DMS 273 (cell line): ENCODE measurements around the gene TDRD15.
"Not testable (repeated sequence)": the region's sequence is repeated elsewhere in the genome, so short reads cannot be mapped to it uniquely, and the experiment has no call there.

Experiments used
- DNase-seq: peaks from one replicate; lab custom pipeline; 2025; ENCODE audit not compliant: unreplicated experiment; lab: John Stamatoyannopoulos, UW

The TDRD15 gene

GRCh38 chr2:21123473-21124393 lies at the start of gene TDRD15:
TDRD15 (plus strand) TSS chr2:21123968; CDS start chr2:21137468, 13,500 bp downstream.
- no peak for DNase-seq

DNA sequence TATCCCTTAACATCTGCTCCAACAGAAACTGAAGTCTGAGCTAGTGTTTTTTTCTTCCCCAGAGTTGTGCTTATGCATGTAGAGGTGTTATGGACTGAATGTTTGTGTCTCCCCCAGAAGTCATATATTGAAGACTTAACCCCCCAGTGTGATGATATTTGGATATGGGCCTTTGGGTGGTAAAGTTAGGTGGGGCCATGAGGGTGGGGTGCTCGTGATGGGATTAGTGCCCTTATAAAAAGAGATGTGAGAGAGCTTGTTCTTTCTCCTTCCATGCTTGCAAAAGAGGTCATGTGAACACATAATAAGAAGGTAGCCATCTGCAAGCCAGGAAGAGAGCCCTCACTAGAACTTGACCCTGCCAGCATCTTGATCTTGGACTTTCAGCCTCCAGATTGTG lies 45.5 kb upstream of the TDRD15 start:
- no peak for DNase-seq

- DNase-seq, result no peak
Observed at GRCh38 chr2:21083482-21083881, 40.3 kb upstream of the TDRD15 start.

- no peak for DNase-seq
Observed at GRCh38 chr2:21084401-21084800, 39.4 kb upstream of the TDRD15 start.

DNA sequence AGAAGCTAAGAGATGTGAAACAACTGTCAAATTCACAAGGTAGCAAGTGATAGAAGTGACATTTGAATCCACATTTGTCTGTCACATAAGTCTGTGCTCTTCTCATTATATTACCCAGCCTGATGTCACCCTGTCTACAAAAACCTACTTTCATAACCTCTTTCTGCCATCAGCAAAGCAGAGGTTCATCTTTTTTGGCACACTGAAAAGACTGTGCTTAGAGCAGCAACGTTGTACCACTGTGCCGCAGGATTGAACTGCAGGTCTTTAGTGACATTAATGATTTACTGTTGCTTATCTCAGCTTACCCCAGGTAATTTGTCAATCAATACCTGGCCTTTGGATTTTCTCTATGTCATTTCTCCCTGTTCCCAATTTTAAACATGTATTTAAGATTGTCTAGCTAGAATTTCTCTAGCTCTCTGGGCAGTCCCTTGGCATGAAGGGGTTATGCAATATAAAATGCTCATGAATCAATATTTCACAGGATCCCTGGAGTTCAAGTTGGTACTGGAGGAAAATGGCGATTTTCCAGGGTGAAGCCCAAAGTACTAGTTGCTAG lies 31.4 kb upstream of the TDRD15 start:
- DNase-seq, result no peak

DNA sequence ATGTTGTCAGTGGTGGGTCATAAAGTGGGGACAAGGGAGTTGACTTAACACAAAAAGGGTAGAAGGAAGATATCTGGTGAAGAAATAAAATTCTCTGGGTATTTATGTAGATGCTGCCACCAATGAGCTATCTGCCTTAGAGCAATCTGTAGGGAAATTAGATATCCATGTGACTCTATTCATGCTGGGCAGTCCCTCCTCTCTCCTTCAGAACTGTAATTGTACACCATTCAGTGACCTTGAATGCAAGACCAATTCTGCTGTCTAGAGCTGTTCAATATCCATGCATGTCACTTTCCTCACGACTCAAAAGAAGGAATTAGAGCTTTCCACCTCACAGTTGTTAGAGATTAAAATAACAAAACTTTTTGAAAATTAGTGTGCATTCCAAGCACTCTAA lies 28.6 kb upstream of the TDRD15 start:
- no peak for DNase-seq

- no peak for DNase-seq
Observed at GRCh38 chr2:21095714-21096113, 28.1 kb upstream of the TDRD15 start.

- DNase-seq, result no peak
Observed at GRCh38 chr2:21096458-21096857, 27.3 kb upstream of the TDRD15 start.

DNA sequence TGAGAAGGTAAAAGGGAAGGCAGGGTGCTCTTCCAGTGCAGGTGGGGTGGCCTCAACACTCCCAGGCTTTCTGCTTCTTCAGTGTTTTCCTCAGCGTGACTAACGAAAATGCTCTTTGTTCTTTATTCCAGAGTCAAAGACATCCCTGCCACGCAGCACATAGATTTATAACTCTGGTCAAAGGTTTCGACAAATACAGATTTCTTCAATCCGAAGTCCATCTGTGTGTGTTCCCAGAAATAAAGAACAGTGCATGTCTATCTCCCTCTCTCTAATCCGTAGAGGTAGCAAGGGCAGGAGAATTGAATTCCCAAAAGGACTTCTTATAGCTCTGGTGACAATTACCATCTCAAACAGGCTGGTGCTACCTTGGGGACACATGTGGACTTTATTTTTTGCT lies 26.4 kb upstream of the TDRD15 start:
- DNase-seq, result no peak

DNA sequence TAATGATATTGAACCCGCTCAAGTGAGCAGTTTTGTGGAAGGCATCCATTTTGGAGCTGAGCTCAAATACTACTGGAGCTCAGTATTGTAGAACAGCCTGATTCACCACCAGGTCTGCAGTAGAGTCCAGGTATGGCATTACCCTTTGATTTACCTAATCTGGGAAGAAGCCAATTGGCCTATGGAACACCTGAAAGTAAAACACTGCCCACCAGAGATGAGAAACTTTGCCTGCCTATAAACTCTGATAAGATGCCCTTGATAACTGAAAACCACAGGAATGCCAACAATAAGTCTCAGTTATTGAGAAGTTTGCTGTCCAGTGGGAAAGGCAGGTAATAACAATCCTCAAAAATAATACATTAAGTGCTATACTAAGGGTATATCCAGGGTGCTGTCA lies 25.5 kb upstream of the TDRD15 start:
- no peak for DNase-seq

DNA sequence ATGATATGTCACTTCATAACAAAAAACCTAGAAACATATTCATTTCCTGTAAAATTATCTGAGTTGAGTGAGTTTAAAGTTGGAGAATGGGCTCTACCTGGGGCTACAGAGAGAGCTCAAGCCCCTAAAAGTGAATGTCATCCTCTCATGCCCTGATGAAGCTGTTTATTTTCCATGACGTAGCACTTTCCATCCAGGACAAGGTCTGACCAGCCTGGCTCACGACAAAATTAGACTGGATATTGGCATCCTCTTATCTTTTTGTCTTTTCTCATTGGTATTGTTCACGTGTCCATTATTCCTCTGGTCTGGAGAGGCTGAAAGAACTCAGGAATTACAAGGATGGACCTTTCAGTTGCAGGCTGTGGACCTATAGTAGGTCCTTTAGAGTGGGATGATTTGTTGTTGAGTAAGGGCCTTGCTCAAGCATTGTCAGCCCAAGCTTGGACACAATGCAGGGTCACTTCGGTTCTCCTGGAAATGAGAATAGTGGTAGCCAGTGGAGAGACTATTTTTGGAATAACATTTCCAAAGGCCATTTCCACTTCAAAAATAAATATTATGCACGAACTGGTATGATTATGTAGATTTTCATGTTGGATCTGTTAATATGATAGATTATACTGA lies 24.4 kb upstream of the TDRD15 start:
- DNase-seq, result no peak

- not testable (repeated sequence) for DNase-seq
Observed at GRCh38 chr2:21101514-21102155, 22.1 kb upstream of the TDRD15 start.

DNA sequence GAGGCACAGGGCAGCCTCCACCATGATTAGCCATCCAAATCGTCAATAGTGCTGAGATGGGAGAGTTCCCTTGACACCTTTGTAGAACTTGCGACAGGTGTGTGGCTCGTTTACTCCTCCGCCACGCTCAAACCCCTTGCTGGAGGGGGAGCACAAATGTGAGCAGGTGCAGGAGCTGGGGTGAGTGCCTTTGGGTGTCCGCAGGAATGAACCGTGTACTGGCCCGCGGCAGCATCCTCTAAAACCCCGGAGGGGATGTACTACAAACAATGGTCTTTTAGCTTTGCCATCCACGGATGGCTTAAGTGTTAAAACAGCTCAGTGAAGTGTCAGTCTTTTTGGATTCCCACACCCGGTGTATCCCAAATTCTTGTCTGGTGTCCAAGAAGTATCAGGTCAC lies 21.4 kb upstream of the TDRD15 start:
- no peak for DNase-seq

DNA sequence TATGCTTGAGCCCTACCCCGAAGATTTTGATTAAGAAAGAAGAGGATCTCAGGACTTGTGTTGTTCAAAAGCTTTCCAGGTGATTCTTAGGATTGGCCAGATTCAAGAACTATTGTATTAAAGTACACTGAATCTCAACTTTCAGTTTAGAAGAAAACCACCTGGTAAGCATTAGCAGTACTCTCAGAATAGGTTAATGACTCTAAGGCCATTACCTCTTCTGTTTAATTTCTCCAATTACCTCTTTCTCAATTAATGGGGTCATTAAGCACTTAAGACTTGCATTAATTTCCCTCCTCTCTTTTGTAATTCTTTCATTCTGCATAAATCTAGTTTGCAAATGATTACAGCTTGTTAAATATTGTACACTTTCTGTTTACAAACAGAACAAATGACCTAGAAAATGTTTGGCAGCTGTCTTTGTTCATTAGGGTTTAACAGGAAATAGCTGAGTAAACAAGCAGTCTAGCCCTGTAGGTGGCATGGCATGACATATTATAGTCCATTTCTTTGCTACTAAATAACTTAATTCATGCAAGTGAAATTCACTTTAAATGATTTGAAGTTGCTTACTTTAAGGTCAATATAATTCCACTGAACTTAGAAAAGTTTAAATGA lies 20.4 kb upstream of the TDRD15 start:
- DNase-seq, result no peak

DNA sequence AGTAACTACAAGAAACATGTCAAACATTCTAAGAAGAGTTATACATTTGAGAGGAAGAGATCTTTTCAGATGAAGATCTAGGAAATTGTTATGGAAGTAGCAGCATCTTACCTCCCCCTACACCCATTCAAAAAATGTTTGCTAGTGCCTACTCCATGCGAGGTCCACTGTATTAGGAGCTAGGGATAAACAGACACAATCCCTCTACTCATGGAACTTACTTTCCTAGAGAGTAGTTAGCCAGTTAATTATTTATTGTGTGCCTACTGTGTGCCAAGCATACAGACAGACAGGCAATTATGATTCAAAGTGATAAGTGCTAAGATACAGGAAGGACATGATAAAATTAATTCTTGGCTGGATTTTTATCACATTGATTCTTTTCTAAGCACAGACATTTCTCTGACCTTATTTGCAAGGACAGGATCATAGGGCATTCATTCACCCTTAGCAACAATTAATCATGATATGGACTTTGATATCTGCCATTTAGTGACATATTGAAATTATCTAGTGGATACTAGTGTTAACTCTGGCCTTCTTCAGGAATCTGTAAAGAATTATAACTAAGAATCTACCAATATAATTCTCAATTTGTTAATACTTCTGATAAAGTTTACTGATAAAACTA lies 19.6 kb upstream of the TDRD15 start:
- no peak for DNase-seq

DNA sequence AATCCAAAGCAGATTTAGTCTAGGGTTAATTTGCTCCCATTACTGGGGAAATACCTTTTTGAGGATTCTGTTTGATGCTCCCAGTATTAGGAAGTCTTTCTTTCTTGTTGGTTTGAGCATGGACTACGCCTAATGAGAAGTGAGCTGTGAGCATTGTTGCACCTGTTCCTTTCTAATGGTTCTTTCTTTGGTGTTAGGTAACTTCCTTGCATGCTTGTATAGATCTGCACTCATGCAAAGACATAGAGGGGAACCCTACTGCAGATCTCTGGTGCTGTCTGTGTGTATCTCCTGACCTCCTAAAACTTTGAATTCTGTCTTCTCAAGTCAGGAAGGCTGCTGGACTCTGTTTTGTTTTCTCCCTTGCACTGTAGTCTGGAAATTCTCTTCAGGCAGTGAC lies 12.8 kb upstream of the TDRD15 start:
- DNase-seq, result no peak

DNA sequence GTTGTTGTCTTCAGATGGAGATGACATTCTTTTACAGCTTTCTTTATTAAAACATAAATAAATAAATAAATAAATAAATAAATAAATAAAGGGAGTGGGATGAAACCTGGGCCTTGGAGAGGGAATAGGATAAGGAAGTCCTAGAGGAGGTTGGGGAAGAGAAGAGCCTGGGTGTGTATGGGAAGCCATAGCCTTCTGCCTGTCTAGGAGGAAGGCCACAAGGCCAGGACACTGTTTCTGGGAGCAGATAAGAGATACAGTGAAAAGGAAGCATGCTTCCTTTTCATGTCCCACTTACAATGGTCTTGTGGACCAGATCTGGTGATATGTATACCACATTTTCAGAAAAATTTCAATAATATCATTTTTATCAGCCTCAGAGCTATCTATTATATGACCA lies 6.1 kb upstream of the TDRD15 start:
- DNase-seq, result no peak

DNA sequence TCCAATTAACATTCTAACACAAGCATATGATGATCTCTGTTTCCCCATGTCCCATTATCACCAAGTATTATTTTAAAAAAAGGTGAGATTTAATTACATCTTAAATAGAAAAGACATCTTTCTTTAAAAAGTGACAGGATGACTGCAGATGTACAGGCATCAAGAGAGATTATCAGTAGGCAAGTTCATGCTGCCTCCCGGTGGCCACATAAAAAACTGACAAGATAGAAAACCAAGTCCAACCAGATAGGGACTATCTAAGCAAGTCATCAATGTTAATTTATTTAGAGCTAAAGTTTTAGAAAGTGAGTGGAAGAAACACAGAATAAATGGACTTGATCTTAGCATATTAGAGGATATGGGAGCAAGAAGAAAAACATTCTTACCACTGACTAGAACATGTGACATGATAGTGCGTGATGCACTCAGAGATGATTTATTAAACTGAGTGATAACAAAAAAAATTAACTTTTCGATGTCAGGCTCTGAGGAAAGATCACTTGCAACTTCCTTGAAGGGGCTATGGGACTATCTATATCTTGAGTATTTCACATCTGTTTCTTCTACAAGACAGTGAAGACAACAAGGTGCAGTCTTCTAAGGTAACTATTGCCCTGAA lies 5.4 kb upstream of the TDRD15 start:
- DNase-seq, result peak; percentile 56

DNA sequence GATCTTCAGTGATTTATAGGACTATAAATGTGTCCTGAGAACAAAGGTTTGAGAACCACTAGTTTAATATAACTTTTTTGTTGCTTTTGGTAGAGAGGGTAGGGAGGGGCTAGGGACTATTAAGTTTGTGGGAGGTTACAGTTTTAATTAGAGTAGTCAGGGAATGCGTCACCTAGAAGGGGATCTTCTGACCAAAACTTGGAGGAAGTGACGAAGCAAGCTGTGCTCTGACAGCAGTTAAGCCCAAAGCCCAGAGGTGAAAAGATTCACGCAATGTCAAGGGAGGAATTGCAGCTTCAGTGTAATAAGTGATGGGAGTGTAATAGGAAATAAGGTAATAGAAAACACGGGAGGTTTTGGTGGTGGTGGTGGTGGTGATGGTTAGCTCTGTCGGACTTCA lies 8.1 kb downstream of the TDRD15 start:
- DNase-seq, result no peak

GRCh38 chr2:21135585-21135984 lies 11.8 kb downstream of the TDRD15 start:
- DNase-seq, result no peak
